Hematopoietic multipotent progenitor cell treated with erythropoietin and hydrocortisone succinate and interleukin-3 and kit ligand, for 6 days (in vitro differentiated cells): Measurements from ENCODE around the gene KCNMB3.
"Not testable (repeated sequence)": the region's sequence is repeated elsewhere in the genome, so short reads cannot be mapped to it uniquely, and the experiment has no call there.

Experiments used
- DNase-seq: peaks from one replicate; pipeline ENCODE4 v3.0.0-alpha.2; 2015

Gene KCNMB3, protein sequence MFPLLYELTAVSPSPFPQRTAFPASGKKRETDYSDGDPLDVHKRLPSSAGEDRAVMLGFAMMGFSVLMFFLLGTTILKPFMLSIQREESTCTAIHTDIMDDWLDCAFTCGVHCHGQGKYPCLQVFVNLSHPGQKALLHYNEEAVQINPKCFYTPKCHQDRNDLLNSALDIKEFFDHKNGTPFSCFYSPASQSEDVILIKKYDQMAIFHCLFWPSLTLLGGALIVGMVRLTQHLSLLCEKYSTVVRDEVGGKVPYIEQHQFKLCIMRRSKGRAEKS

DNA sequence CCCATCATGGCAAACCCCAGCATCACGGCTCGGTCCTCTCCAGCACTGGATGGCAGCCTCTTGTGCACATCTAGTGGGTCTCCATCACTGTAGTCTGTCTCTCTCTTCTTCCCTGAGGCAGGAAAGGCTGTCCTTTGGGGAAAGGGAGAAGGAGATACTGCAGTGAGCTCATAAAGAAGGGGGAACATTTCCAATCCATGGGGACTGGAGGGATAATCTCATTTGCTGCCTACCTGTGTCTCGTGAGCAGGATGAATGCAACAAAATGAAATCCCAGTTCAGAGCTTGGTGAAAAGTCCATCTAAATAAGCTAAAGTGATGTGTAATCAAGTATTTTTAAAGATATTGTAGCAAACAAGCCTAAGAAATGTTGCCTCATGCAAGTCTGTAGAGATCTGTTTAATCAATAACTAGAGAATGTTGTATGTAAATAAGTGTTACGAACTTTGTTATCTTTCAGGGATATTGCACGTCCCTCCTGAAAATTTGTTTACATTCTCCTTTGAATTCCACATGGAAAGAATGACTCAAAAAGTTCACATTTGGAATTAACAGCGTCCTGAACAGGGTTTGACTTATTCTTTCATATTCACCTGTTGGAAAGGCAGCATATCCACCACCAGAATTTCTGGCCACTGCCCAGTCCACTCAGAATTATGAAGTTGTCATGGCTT, at the start of gene KCNMB3:
TSS of gene KCNMB3 (minus strand) at position 312 of the 674 bp plus-strand sequence. CDS start at position 188, 124 bp downstream.
- no peak for DNase-seq

DNA sequence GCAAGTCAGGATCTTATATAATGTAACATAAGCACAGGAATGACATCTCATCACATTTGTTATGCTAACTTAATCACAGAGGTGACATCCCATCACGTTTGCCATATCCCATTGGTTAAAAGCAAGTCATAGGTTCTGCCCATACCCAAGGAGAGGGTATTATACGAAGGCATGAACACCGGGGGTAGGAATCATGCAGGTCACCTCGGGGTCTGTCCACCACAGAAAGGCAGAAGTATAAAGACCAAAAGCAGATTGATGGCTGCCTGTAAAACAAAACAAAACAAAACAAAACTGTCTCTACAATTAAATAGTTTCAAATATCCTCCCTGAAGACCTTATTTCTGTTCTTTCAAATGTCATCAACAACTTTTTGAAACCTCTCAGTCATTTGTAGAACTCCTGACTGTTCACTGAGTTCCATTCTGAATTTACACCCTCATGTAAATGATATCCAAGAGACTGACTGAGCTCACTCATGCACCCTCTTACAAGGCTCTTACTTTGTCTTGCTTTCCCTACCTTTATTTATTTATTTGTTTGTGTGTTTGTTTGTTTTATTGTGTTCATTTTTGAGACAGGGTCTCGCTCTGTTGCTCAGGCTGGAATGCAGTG, 49.2 kb upstream of the KCNMB3 start:
- no peak for DNase-seq

DNA sequence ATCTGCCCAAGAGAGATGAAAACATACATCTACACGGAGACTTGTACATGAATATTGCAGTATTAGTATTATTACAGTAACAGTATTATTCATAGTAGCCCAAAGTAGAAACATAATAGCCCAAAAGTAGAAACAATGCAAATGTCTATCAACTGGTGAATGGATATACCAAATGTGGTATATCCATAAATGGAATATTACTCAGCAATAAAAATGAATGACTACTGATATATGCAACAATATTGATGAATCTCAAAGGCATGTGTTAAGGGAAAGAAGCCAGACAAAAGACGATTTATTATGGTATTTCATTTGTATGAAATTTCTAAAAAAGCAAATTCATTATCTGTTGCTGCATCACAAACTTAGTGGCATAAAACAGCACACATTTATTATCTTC, 48.4 kb upstream of the KCNMB3 start:
- no peak for DNase-seq

DNA sequence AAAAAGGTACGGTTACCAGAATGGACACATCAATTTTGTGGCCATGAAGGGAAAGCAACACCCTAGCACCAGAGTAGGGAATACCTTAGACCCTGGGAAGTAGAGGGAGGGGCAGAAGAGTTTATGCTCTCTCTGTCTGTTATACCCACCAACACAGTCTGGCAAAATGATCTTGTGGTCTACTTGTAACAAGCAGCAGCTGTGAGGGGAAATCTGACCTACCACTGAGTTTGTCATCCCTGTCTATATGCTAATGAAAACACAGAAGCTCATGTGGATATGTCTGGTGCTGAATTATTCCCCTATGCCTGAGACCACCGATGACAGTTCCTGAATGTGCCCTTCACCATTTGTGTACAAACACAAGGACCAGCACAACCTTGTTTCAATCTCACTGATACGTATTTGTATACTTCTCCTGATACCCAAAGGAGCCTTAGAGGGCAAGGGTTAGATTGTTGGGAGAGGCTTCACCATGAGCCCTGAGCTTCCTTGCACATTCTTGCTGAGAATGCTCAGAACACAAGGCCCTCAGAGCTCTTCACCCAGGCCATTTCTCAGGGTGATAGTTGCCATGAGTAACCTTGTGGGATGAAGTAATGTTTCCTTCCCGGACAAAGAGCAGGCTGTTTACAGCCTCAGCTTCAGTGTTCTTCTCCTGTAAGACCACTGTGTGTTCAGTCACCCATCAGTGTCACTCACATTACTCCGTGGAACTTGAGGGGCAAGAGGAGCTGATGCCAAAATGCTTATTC, 47.2 kb upstream of the KCNMB3 start:
- DNase-seq = no peak

DNA sequence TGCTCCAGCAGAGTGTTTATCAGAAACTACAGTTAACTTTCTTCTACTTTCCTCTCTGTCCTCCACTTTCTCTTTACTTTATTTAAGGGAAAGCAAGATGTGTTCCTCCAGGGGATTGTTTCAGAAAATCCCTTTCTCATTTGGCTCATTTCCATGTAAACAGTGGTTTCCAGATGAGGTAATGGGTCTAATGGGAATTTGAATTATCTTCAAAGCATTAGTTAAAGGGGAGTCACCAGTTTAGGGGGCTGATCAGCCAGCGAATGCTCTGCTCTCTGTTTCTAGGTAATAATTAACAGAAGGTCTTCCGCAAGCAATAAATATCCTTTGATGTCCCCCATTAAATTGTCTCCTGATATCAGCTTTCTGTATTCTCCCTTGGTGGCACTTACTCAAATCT, 41.5 kb upstream of the KCNMB3 start:
- no peak for DNase-seq

DNA sequence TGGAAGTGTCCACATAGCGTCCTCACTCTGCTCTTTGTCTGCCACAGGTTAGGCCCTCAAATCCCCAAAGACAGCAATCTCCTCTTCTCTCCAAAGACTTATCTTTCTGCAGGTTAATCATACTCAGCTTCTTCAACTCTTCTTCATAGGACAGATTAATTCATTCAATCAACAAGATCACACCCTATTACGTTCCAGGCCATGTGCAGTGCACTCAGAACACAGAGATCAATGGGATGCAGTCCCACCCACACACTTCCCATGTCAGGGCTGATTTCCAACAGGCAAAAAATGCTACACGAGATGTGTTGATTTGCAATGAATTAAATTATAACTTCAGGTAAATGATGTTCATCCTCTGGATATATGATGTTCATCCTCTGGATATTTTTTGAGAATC, 38.4 kb upstream of the KCNMB3 start:
- no peak for DNase-seq

DNA sequence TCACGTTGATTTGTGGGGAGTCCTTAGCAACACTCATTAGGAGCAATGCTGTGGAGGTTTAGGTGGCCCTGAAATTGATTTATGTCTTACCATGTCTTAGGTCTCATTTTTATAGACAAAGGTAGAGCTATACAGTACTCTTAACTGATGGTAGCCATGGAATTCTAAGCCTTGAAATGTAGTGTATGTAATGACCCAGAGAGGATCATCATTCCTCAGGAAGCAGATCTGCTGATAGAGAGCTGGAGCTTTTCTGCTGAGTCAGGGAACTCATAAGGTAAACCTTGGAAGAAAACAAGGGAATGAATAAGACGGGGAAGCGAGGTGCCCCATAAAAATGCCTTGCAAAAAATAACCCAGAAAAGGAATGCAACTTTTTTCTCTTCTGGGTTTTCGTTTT, 37.9 kb upstream of the KCNMB3 start:
- DNase-seq = no peak

DNA sequence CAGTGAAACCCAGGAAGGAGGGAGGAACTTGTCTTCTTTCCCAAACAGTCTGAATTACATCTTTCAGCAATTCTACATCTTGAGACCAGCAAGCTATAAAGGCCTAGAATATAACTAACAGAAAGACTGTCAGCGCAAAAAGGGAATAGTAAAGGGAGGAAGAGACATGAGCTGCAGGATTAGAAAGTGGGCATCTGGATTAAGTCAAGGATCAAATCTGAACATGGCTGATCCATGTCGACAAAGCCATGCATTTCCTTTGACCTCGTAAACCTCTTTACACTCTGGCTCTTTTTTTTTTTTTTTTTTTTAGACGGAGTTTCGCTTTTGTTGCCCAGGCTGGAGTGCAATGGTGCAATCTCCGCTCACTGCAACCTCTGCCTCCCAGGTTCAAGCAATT, 35.4 kb upstream of the KCNMB3 start:
- DNase-seq = no peak

DNA sequence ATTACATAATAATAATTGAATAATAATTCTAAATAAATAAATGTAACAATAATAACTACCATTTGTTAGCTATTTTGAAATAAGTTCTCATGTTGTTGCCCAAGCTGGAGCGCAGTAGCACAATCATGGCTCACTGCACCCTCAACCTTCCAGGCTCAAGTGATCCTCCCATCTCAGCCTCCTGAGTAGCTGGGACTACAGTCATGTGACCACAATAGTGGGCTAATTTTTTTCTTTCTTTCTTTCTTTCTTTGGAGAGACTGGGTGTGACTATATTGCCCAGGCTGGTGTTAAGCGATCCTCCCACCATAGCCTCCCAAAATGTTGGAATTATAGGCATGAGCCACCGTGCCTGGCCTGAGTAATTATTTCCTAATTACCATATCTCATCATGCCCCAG, 30.9 kb upstream of the KCNMB3 start:
- no peak for DNase-seq

DNA sequence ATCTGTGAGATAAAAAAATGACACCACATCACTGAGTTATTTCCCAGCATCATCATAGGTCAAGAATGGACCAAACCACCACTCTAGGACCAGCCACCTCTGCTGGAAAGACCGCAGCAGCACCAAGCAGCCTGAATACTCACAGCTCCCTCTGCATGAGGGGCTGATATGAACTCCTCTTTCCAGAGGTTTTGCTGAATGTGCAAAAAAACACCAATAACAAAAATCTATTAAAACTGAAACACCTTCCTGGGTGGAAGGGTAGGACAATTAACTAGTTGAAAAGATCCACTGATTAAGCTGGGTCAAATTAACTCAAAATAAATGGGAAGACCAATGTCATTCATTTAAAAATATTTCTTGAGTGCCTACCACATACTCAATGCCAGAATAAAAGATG, 28.9 kb upstream of the KCNMB3 start:
- DNase-seq = no peak

DNA sequence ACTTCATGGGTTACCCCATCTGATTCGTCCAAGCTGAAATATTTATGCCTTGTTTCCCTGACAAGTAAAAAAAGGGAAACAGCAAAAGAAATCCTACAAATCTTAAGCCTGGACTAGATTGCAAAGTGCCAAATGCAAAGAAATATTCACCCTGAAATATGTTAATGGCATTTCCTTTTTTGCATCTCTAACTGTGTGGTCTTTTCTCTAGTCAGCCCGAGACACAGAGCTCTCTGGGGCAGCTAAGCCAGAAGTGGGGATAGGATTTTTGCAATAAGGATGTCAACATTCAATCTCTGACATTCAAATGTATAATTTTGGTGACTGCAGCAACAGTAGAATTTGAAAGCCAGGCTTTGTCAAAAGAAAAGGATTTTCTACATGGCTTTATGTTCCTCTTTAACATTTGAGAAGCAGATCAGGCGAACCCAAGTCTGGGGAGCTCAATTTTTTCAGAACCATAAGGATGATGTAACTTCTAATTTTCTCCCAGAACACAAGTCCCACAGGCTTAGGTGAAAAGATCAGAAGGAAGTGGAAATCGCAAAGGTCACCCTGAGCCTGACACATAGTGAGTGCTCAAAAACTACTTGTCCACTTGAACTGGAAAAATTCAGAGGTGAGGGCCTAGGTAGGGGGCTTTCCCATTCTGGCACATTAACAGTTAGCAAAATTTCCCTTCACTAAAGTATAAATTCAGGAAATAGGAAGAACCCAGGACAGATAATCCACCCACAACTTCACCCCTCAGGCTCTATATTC, 28.2 kb upstream of the KCNMB3 start:
- DNase-seq = no peak

DNA sequence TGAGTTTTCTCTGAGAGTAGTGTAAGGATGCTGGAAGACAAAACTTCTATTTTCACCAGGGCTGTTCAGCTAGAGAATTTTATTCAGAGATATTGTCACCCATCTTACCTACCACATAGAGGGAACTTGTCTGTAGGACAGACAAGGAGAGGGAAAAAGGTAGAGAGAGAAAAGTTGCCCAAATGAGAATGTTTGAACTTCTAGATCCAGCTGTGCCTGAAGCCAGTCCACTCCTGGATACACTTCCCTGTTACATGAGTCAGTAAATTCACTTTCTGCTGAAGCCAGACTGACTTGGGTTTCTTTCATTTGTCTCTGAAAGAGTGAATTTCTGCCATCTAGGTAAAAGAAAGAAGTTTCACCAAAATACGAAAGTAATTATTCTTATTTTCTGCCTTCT, 27.2 kb upstream of the KCNMB3 start:
- no peak for DNase-seq

DNA sequence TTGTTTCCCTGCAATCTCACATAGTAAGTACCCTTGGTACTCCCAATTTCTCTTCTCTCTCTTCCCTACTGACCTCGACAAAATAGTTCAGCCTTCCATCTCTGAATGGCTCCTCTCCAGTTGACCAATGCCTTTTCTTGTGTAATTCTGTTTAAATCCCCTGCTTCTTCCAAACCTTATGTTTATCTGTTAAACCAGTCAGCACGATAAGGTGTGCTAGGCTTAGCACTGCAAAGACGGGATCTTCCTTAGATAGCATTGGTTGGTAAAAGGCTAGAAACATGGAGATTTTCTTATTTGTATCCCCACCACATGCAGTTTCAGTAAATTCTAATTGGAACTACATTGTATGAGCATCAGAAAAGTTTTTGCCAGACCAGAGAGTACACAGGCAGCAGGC, 25.8 kb upstream of the KCNMB3 start:
- DNase-seq = no peak

DNA sequence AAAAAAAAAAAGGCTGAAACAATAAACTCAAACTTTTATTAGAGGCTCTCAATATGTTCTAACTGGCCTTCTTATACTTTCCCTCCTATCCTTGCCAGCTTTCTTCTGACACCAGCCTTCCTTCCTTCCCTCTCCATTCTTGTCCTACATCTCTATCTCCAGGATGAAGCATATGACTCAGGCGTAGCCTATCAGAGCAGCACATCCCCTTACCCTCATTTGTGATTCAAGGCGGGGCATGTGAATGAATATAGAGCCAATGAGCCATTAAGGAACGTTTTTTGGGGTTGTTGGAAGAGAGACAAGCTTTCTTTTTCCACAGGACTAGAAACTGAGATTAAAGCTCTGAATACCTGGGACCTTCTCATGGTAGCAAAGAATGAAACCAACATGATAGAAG, 25.1 kb upstream of the KCNMB3 start:
- no peak for DNase-seq

DNA sequence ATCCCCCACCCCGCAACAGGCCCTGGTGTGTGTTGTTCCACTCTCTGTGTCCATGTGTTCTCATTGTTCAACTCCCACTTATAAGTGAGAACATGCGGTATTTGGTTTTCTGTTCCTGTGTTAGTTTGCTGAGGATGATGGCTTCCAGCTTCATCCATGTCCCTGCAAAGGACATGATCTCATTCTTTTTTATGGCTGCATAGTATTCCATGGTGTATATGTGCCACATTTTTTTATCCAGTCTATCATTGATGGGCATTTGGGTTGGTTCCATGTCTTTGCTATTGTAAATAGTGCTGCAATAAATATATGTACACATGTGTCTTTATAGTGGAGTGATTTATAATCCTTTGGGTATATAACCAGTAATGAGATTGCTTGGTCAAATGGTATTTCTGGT, 23.5 kb upstream of the KCNMB3 start:
- DNase-seq = not testable (repeated sequence)

DNA sequence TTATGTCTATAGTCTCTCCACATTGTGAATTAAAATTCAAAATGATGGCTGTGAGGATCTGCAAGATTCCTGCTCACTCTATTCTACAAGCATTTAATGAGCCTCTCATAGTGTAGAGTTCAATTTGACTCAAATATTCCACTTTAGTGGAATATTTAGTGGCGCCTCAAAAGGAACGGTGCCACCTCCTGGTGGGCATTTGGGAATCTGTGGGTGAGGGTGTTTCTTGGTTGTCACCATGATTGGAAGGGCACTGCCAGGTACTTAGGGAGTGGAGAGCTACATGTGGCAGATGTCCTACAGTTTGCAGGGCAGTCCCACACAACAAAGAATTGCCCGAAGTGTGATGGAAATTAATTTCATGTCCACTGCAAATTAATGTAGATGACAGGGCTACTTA, 21.5 kb upstream of the KCNMB3 start:
- DNase-seq = no peak

DNA sequence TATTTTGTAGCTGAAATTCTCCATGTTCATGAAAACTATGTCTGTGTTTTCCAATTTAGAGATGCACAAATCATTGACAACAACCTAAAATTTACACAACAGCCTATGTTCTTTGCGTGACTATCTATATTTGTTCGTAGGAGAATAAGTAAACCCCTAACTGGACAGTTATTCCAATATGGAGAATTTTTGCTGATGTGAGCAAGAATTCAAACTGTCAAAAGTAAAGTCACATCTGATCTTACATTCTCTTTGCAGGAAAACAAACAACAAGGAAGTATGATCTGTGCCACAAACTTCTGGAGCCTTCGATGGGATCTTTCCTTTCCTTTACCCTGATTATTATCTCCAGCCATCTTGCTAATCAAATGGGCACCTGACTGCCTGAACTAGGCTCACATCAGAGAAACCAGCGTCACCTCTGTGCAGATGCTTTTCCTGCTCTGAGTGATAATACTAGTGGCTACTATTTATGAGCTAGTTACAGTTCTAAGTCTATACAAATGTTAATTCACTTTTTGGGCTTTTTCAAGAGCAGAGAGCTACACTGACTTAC, 18.3 kb upstream of the KCNMB3 start:
- DNase-seq = peak; percentile 49

DNA sequence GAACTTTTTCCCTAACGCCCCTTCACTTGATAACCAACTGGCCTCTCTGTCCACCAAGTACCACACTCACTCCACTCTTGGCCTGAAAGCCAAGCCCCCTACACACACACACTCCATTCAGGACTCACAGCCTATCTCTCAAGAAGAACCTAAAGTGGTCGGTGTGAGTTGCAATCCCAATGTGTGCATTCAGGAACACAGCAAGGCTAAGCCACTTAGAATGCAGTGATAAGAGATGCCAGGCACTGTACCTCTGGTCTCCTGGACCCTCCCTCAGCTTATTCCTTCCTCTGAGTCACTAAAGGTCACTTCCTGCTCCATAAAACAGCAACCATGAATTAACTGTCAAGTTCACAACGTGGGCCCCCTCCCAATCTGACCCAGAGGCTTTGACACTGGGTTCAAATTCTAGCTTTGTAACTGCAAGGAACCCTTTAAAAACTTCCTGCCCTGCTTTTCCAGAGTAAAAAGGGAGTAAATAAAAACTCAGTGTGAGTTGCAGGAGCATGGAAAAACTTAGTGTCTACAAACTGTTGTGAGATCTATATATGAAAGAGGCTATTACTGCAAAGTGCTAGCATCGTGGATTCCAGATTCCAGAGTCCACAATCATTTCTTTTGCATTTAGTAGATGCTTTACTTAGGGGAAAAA, 17.6 kb upstream of the KCNMB3 start:
- DNase-seq = no peak

DNA sequence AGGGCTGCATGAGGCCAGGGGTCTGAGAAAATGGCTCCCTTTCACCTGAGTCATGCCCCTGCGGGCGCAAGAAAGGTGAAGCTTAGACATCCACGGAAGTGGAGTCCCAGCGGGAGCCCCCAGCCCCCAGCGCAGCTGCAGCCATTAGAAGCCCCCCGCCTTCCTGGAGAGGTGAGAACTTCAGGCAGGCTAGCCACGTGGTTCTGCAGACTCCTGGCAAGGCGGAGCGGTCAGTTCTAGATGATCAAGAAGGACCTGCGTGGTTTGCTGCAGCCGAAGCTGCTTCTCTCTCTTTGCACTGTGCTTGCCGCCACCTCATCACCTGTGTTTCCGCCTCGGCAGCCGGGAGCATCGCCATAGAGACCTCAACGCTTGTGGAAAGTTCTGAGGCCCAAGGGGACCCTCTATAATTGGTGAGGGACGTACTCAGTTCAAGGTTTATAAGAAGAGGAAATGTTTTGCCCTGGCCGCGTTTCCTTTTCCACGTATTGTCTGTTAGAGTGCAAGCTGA, 15.8 kb upstream of the KCNMB3 start:
- DNase-seq = no peak

DNA sequence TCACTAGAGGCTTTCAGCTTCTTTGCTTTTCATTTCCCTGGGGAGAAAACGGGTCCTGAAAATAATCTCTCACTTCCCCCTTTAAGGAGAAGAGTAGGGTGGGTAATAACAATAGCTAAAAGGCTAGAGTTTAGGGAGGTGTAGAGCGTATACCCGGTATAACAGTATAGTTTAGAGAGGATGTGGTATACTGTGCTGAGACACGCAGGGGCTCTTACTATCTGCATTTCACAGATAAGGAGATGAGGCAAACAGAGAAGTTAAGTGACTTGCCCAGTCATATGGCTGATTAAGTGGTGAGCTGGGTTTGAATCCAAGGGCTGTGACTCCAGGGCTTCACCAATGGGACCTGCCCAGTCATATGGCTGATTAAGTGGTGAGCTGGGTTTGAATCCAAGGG, 15.0 kb upstream of the KCNMB3 start:
- DNase-seq = peak; percentile 91

DNA sequence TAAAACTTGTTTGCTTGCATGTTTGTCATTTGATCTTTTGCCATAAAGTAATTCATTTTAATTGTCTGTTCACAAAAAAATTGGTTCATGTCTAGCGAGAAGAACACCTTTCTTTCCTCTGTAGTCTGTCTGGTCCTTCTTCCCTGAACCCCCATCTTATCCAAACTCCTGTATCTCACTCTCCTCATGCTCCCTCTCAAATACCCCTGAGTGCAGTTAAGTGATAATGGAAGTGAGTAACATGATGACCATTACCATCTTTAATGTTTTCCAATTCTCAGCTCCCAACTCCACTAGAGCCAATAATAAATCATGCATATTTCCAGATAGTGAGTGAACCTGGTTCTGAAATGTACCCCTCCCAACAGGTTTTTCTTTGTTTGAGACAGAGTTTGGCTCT, 14.2 kb upstream of the KCNMB3 start:
- DNase-seq = no peak

DNA sequence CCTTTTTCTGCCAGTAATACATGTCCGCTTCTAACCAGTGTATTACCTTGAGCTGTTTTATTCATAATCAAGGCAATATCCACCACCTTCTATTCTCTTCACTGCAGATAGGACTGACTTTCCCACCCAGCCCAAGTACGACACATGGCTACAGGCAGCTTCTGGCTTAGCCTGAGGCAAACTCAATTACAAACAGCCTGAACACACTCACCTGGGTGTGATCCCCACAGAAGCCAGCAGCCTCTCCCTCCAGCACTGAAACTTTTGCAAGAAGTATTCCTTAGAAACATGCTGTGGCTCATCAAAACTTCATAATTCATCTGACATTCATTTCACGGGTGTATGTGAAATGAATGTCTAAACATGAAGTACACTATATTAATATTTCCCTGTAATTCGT, 13.5 kb upstream of the KCNMB3 start:
- no peak for DNase-seq
